Hematopoietic multipotent progenitor cell treated with erythropoietin and hydrocortisone succinate and interleukin-3 and kit ligand, for 8 days (in vitro differentiated cells): ENCODE results near the gene RNF31.

Experiments
- DNase-seq: peaks from one replicate; pipeline ENCODE4 v3.0.0-alpha.2; 2015

Gene RNF31

DNA sequence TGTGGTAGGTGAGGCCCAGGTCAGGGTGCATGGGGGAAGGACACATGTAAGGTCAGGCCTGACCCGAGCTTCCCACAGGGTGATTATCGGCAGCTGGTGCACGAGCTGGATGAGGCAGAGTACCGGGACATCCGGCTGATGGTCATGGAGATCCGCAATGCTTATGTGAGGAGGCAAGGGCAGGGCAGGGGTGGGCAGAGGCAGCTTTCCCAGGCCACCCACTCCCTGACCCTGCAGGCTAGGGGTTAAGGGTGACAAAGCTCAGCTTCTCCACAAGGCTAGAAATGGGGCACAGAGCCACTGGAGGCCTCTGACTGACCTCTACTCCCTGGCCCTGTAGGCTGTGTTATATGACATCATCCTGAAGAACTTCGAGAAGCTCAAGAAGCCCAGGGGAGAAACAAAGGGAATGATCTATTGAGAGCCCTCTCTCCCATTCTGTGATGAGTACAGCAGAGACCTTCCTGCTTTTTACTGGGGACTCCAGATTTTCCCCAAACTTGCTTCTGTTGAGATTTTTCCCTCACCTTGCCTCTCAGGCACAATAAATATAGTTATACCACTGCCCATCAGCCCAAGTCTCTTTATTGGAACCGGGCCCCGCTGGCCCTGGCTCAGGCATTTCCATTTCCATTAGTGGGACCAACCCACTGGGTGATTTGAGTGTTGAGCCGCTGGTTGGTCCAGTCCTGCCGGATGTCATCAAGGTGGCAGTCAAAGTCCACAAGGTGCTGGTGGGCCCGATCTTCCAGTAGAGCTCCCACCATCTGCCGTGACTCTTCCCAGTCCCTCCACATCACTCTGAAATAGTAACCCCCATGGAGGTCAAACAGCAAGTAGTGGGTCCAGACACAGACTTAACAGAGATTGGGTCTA lies 8.7 kb upstream of the RNF31 start:
- DNase-seq = no peak

DNA sequence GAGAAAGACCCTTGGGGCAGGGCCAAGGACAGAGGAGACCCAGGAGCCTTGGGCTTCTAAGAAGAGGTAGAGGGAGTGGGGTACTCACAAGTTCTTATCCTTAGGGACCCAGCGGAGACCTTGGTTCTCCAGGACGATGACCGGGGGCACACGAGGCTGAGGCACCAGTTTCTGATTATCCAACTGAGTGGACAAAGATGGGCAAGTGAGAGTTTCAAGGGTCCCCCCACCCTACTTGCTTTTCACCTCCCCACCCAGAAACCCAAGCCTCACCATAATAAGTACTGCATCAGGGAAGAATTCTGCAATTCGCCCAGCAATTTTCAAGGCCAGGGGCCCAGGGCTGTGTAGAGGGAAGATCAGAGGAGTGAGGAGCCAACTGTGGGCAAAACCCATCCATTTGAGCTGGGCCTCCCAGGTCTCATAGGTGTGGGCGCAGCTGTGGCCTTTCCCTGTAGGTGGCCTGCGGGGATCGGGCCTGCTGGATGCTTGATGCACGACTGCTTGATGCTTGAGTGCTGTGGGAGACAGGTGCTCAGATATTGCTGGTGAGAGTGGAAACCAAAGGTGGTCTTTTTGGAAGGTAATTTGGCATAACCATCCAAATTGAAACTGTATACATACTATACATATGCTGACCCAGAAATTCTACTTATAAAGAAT lies 7.9 kb upstream of the RNF31 start:
- DNase-seq = no peak

DNA sequence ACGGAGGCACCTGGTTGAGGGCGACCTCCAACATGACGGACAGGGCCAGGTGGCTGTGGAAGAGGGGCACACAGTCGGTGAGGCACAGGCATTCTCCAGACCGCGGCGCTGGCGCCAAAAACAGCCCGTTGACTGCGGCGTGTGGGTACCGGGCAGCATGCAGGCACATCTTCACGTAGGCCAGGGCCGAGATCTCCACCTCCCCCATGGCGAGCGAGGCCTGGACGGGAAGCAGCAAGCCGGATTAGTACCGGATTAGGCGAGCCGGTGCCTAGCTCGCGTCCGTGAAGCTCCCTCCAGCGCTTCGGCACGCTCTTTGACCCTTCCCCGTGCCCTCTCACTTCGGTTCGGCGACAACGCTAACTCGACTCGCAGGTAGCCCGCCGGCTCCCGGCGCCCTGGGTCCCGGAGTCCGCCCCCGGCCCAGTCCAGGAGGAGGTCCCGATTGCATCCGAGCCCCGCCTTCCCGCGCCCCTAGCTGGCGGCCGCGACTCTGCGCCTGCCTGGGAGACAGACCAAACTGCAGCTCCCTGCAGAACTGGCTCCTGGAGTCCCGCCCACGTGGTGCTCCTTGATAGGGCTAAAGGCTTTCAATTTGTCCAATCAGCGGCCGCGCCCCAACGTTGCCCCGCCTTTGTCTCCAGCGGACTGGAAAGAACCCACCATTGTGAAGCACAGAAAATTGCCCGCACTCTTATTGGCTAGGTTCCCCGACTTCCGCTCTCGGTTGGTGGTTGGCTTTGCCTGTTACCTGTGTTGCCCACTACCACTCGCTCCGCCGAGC lies 6.0 kb upstream of the RNF31 start, which contains the start of gene EMC9:
Gene EMC9, minus strand, starts transcription at position 495 of the 784 bp plus-strand sequence. Its CDS starts 287 bp downstream, at position 208.
- DNase-seq = peak; percentile 99

DNA sequence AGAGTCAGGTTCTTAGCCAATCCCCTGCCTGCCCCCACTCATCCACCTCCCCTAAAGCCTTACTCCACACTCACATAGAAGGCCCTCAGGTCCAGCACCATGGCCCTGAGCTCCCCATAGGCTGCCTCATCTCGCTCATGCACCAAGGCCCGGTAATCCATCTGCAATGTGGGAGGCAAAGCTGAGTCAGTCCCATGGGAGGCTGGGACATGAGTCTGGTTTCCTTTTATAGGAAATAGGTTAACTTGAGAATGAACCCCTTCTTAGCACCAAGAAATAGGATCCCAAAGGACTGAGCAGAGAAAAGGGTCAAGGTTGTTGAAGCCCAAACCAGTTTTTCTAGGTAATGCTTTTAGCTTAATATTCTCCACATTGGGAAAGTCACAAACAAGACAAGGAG lies 3.8 kb upstream of the RNF31 start:
- DNase-seq = no peak

DNA sequence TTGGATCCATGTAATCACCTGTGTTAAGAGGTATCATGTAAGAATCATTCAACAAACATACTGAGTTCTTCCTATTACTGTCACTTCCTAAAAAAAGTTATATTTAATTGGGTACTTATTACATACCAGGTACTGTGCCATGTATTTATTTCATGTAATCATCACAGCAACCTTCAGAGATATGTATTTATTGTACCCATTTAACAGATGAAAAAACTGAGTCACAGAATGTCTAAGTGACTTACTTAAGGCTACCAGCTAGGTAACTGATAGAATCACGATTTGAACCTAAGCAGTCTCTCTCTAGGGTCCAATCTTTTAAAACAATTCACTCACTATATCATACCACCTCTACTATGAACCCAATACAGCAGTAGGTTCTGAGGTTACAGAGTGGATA lies 2.8 kb upstream of the RNF31 start:
- no peak for DNase-seq

DNA sequence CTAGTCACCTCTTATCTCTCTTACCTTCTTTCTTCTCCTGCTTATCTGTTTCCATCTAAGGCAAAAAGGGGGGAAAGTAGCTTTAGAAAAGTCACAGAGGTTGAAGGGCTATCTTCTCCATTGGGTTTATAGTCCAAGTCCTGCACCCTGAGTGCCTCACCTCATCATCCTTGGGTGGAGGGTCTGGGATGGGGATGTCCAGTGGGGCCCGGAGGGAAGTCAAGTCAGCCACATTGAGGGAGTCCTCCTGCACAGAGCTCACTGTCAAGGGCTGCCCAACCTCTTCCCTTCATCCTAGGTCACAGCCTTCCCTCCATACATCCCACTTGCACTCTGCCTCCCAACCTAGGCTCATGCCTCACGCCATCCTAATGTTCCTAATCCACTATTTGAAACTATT lies 2.1 kb upstream of the RNF31 start:
- no peak for DNase-seq

DNA sequence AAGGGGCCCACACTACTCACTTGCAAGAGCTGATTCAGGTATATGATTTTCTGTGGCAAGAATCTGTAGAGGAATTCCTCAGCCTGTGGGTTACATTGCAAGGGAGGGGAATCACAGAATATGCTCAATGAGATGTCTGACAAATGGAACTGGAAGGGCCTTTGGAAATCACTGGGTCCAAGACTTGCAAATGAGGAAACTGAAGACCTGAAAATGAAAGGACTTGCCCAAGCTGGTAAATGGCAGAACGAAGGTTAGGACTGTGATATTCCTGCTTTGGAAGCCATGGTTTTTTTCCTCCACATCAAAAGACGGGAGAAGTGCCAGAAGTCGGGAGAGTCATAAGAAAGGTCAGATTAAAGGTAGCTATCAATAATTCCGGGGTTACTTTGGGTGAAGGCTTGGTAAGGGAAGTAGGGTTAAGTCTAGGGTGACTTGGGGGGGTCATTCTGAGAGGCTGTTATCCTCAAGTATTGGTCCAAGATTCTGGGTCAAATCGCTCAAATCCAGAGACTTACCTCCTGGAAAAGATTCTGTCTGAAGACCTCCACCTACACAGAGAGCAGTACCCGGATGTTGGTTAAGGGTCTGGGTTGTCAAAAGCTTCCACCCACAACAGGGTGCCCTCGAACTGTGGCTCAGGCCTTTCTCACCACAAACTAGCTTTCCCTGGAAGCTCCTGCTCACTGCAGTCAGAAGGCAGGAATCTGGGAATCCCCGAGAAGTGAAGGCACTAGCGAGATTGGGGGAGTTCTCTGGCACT lies 1.4 kb upstream of the RNF31 start:
- DNase-seq = no peak

DNA sequence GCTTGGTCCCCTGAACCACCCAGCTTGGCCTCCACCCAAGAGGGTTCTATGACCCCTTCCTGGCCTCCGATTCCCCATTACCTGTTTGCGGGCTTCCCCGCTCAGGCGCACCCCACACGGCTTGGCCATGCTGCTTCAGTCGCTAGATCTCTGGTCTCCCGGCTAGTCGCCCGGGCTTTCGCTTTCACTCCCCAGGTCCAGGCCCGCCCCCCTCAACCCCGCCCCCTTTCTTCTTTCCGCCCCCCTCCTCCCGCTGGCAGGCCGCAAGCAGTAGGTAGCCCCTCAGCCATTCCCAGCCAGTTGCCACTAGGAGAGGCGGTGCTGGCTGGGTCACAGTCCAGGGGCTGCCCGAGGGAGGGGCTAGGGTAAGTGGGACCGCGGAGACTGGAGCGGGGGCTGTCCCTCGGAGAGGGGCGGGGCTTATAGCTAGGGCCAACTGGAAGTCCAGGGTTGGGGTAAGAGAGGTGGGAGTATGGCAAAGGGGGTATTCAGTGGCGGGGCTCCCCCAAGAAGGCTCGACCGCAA lies 783 bp upstream of the RNF31 start, which contains the start of gene PSME2:
Gene PSME2, minus strand, starts transcription at position 158 of the 525 bp plus-strand sequence. Its CDS starts 29 bp downstream, at position 129.
- DNase-seq = peak; percentile 94

DNA sequence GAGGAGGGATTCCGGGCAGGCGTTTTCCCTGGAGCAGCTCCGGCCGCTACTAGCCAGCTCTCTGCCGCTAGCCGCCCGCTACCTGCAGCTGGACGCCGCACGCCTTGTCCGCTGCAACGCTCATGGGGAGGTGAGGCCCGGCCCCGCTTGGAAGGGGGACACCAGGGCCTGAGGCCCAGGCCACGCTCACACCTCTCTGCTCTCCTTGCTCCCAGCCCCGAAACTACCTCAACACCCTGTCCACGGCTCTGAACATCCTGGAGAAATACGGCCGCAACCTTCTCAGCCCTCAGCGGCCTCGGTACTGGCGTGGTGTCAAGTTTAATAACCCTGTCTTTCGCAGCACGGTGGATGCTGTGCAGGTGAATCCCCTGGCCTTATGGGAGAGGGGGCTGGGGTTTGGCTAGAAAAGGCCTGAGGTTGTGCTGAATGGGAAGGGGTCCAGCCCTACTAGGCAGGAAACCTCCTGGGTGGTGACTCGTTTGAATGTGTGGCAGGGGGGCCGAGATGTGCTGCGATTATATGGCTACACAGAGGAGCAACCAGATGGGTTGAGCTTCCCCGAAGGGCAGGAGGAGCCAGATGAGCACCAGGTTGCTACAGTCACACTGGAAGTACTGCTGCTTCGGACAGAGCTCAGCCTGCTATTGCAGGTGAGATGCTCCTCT lies 597 bp downstream of the RNF31 start:
- DNase-seq = no peak

DNA sequence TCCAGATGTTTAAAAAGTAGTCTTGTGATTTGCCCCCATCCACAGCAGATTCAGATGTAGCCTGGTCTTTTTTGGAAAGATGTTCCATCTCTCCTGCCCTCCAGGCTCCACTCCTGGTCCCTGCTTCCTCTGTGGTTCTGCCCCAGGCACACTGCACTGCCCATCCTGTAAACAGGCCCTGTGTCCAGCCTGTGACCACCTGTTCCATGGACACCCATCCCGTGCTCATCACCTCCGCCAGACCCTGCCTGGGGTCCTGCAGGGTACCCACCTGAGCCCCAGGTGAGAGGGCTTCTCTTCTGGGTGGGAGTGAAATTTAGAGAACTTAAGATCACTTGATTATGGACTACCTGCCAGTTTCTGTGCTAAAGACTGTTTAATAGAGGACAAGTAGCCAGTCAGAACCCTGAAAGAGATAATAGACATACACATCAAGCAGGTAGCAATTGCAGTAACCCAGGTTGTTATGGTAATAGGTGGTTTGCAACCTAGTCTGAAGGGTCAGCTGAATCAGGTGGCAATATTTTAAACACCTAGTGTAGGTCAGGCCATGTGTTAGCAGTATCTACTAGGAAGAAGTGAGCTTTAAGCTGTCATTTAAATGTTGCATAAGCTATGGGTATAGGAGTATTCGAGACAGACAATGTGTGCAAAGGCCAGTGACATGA lies 2.1 kb downstream of the RNF31 start:
- DNase-seq = no peak

DNA sequence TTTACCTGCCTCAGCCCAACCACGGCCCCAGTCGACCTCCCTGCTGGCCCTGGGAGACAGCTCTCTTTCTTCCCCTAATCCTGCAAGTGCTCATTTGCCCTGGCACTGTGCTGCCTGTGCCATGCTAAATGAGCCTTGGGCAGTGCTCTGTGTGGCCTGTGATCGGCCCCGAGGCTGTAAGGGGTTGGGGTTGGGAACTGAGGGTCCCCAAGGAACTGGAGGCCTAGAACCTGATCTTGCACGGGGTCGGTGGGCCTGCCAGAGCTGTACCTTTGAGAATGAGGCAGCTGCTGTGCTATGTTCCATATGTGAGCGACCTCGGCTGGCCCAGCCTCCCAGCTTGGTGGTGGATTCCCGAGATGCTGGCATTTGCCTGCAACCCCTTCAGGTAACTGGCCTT lies 2.8 kb downstream of the RNF31 start:
- no peak for DNase-seq

DNA sequence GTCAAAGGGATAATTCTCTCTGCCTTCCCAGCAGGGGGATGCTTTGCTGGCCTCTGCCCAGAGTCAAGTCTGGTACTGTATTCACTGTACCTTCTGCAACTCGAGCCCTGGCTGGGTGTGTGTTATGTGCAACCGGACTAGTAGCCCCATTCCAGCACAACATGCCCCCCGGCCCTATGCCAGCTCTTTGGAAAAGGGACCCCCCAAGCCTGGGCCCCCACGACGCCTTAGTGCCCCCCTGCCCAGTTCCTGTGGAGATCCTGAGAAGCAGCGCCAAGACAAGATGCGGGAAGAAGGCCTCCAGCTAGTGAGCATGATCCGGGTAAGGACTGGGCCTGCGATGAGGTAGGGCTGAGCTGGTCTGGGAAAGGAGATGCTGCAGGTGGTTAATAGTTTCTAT lies 3.3 kb downstream of the RNF31 start:
- no peak for DNase-seq

DNA sequence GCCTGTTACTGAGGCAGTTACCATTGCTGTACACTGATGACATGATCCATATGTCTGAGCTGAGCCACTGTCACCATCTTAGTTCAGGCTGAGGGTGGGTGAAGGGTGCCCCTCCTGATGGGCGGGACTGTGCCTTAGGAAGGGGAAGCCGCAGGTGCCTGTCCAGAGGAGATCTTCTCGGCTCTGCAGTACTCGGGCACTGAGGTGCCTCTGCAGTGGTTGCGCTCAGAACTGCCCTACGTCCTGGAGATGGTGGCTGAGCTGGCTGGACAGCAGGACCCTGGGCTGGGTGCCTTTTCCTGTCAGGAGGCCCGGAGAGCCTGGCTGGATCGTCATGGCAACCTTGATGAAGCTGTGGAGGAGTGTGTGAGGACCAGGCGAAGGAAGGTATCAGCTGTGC lies 3.7 kb downstream of the RNF31 start:
- no peak for DNase-seq

DNA sequence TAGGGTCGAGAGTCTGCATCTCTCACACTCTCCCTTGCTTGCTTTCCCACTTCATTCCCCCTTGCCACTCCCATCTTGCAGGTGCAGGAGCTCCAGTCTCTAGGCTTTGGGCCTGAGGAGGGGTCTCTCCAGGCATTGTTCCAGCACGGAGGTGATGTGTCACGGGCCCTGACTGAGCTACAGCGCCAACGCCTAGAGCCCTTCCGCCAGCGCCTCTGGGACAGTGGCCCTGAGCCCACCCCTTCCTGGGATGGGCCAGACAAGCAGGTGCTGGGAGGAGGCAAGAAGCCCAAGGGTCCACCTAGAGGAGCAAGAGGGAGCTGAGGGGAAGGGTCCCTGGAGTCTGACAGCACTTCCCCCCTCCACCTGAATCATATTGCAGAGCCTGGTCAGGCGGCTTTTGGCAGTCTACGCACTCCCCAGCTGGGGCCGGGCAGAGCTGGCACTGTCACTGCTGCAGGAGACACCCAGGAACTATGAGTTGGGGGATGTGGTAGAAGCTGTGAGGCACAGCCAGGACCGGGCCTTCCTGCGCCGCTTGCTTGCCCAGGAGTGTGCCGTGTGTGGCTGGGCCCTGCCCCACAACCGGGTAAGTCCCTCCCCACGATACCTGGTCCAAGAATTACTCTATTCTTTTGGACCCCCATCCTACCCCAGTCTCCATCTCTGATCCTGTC lies 4.2 kb downstream of the RNF31 start:
- DNase-seq = no peak

DNA sequence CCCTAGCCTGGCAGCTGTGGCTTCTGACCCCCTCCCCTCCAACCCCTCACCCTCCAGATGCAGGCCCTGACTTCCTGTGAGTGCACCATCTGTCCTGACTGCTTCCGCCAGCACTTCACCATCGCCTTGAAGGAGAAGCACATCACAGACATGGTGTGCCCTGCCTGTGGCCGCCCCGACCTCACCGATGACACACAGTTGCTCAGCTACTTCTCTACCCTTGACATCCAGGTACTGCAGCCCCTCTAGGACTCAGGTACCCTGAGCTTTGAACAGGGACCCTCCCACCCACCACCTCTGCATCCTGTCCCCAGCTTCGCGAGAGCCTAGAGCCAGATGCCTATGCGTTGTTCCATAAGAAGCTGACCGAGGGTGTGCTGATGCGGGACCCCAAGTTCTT lies 7.8 kb downstream of the RNF31 start:
- DNase-seq = no peak

DNA sequence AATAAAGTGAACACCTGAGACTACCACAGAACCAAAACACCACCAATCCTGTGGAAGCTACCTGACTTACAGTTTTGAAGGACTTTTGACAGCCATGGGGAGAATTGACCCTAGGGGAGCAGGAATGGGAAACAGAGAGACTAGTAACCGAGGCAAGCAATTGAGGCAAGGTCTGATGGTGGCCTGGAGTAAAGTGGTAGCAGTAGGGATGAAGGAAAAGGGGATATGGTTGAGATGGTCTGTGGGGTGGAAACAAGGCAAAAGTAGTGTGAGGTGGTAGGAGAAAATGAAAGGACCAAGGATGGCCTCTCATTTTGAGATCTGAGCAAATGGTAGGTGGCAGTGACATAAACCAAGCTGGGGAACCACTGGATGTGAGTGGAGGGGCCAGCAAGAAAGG lies 9.5 kb downstream of the RNF31 start:
- no peak for DNase-seq

DNA sequence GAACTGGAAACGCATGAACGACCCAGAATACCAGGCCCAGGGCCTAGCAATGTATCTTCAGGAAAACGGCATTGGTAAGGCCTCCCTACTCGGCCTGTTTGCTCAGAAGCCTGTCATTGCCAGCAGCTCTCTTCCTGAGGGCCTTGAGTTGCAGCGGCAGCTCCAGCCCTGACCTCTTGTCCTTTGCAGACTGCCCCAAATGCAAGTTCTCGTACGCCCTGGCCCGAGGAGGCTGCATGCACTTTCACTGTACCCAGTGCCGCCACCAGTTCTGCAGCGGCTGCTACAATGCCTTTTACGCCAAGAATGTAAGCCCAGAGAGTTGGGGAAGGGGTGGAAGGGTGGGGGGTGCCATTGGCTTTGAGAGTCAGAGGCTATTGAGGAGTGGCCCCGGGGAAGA lies 10.0 kb downstream of the RNF31 start:
- DNase-seq = no peak

DNA sequence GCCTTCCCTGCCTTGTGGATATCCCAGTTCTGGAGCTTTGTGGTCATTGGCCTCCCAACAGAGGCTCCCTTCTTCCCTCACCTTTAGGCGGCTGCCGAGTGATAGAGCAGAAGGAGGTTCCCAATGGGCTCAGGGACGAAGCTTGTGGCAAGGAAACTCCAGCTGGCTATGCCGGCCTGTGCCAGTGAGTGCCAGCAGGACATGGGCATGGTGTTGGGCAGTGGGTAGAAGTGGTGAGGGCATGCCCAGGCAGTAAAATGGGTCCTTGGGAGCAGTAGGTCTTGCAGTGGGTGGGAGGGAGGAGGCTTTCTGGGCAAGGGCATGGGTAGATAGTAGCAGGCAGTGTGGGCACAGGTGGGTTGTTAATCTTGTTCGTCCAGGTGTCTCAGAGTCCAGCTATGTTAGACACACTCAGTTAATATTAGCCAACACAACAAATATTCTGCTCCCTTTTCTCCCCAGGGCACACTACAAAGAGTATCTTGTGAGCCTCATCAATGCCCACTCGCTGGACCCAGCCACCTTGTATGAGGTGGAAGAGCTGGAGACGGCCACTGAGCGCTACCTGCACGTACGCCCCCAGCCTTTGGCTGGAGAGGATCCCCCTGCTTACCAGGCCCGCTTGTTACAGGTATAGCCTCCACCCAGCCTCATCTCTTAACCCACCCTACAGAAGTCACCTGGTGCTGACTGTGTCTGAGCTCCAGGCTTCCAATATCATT lies 12.6 kb downstream of the RNF31 start:
- DNase-seq = no peak

DNA sequence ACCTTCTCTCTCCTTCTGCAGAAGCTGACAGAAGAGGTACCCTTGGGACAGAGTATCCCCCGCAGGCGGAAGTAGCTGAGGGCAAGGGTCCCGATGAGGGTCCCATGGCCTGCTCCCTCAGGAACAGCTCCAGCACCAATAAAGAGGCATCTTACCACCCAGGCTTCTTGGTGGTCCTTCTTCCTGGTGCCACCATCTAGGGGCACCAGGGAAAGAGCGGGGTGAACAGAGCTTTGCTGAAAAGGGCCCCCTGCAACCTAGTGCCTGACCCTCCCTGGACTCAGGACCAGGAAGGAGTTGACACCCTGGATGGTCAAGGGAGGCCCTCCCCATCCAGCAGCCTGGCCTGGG lies 13.2 kb downstream of the RNF31 start:
- DNase-seq = no peak
